Upper lobe of right lung (tissue), 1 donor: ENCODE data around the gene COL16A1. TPM values are rescaled to one million over a fixed set of nuclear protein-coding genes. Genes with fewer than 3 reads are reported as not detected.
A peak's percentile ranks its signal among the peaks of the same experiment; 100 is the strongest.

Source experiments
- ATAC-seq: fragments of 200-7000 bp; cut with Tn5 transposase; one replicate; pipeline ENCODE4 v1.9.1; 2020; ENCODE audit warnings: mild to moderate bottlenecking, moderate library complexity
- DNase-seq: peaks from one replicate; pipeline ENCODE4 v3.0.0-alpha.2; 2020
- H3K27ac ChIP-seq: fragments of 200-600 bp; one replicate; pipeline ENCODE4 v1.8.0; 2022
- H3K27me3 ChIP-seq: fragments of 200-600 bp; one replicate; pipeline ENCODE4 v1.8.0; 2022; ENCODE audit warnings: mild to moderate bottlenecking
- H3K36me3 ChIP-seq: fragments of 200-600 bp; one replicate; pipeline ENCODE4 v1.8.0; 2022
- H3K4me1 ChIP-seq: fragments of 200-600 bp; one replicate; pipeline ENCODE4 v1.8.0; 2022
- H3K4me3 ChIP-seq: fragments of 200-600 bp; one replicate; pipeline ENCODE4 v1.8.0; 2022; ENCODE audit warnings: mild to moderate bottlenecking
- H3K9me3 ChIP-seq: fragments of 200-600 bp; one replicate; pipeline ENCODE4 v1.8.0; 2022
- CTCF ChIP-seq: fragments of 200-600 bp; IDR thresholded peaks from one replicate; pipeline ENCODE4 v1.8.0; 2022; ENCODE audit warnings: antibody characterized with exemption
- intact Hi-C: fragments of 100-400 bp; cut with DNase I; formaldehyde crosslinking; loops from one replicate; pipeline ENCODE4 v1.11.0; 2022
- total RNA-seq: library from RNA; stranded (reverse); fragmentation: NEBNext Ultra II Directional; extraction: Animal tissue kit (Norgen Biotek cat#: 25700); gene quantifications from one replicate; pipeline ENCODE4 v1.2.1, GENCODE V29; 2021
- donor health status: DM: no; HTN: yes; CAD: no; lungs with severe emphysema.

The COL16A1 gene
- total RNA-seq, 1 donor from 2014 or later = 28.9 TPM

- Histone ChIP-seq H3K4me1 (no peaks in the 10 kb centered on the region), H3K9me3 (no peaks in the 10 kb centered on the region), H3K4me3 (no peak overlapping the region), H3K27me3 (peaks cover 7% of the 10 kb centered on the region), H3K36me3 (no peaks in the 10 kb centered on the region), H3K27ac (no peak overlapping the region)
- ATAC-seq (no peak), DNase-seq (no peak)
- TF ChIP-seq CTCF = no peak
- intact Hi-C loops = no loop called here
Observed at GRCh38 chr1:31725777-31726535, 22.1 kb upstream of the COL16A1 start.

- H3K36me3 ChIP-seq = no peaks in the 10 kb centered on the region
- H3K4me1 ChIP-seq = no peaks in the 10 kb centered on the region
- no peaks in the 10 kb centered on the region for H3K9me3 ChIP-seq
- peaks cover 13% of the 10 kb centered on the region for H3K27me3 ChIP-seq
- intact Hi-C loops = no loop called here
- no peak for DNase-seq
- TF ChIP-seq CTCF = no peak
- ATAC-seq = no peak
- H3K4me3 ChIP-seq = no peak overlapping the region
- H3K27ac ChIP-seq = no peak overlapping the region
Observed at GRCh38 chr1:31725134-31725533, 21.3 kb upstream of the COL16A1 start.

GRCh38 chr1:31723828-31724359 is 20.1 kb upstream of the COL16A1 start:
- no peaks in the 10 kb centered on the region for H3K36me3 ChIP-seq
- no peak for ATAC-seq
- TF ChIP-seq CTCF = no peak

GRCh38 chr1:31718327-31718897 is 14.6 kb upstream of the COL16A1 start:
- Histone ChIP-seq H3K4me3 (no peak overlapping the region), H3K4me1 (peaks cover 17% of the 10 kb centered on the region), H3K27ac (no peak overlapping the region), H3K9me3 (no peaks in the 10 kb centered on the region), H3K27me3 (peaks cover 25% of the 10 kb centered on the region), H3K36me3 (no peaks in the 10 kb centered on the region)
- intact Hi-C loops = no loop called here
- no peak for TF ChIP-seq CTCF
- ATAC-seq (no peak), DNase-seq (no peak)

More at GRCh38 chr1:31723828-31724359, 20.1 kb upstream of the COL16A1 start:
- no peaks in the 10 kb centered on the region for H3K4me1 ChIP-seq
- no peak overlapping the region for H3K27ac ChIP-seq
- H3K27me3 ChIP-seq = peaks cover 16% of the 10 kb centered on the region
- DNase-seq = peak; percentile 79
- intact Hi-C loops = no loop called here
- H3K9me3 ChIP-seq = no peaks in the 10 kb centered on the region
- no peak overlapping the region for H3K4me3 ChIP-seq

- TF ChIP-seq CTCF = no peak
- Histone ChIP-seq H3K27me3 (peaks cover 18% of the 10 kb centered on the region), H3K4me3 (no peak overlapping the region), H3K27ac (no peak overlapping the region), H3K4me1 (peaks cover 27% of the 10 kb centered on the region), H3K9me3 (no peaks in the 10 kb centered on the region), H3K36me3 (no peaks in the 10 kb centered on the region)
- DNase-seq (no peak), ATAC-seq (no peak)
- intact Hi-C loops = no loop called here
Observed at GRCh38 chr1:31717341-31717740, 13.5 kb upstream of the COL16A1 start.
